Nephron progenitor cell (in vitro differentiated cells): ENCODE results near the gene EXOC7.

Experiments used
- DNase-seq: peaks from one replicate; pipeline ENCODE4 v3.0.0; 2021
- H3K27ac Mint-ChIP-seq: 2 replicates; pipeline ENCODE4 v1.8.0; 2021; ENCODE audit warnings: mild to moderate bottlenecking, moderate library complexity, mixed read lengths
- H3K27me3 Mint-ChIP-seq: 2 replicates; pipeline ENCODE4 v1.8.0; 2021; ENCODE audit warnings: mild to moderate bottlenecking, low read depth, mixed read lengths; ENCODE audit not compliant: poor library complexity
- H3K36me3 Mint-ChIP-seq: 2 replicates; pipeline ENCODE4 v1.8.0; 2021; ENCODE audit warnings: low read depth, mixed read lengths
- H3K4me1 Mint-ChIP-seq: 2 replicates; pipeline ENCODE4 v1.8.0; 2021; ENCODE audit warnings: mixed read lengths
- H3K4me3 Mint-ChIP-seq: 2 replicates; pipeline ENCODE4 v1.8.0; 2021; ENCODE audit warnings: mild to moderate bottlenecking, moderate library complexity, mixed read lengths
- H3K9me3 Mint-ChIP-seq: 2 replicates; pipeline ENCODE4 v1.8.0; 2021; ENCODE audit warnings: mild to moderate bottlenecking, moderate library complexity, mixed read lengths
- TF ChIP-seq, protein P1 (sequence below): fragments of 200-600 bp; sonication (generic); IDR thresholded peaks from 2 replicates; pipeline ENCODE4 v1.5.0; 2021; ENCODE audit warnings: antibody characterized with exemption

The EXOC7 gene

DNA sequence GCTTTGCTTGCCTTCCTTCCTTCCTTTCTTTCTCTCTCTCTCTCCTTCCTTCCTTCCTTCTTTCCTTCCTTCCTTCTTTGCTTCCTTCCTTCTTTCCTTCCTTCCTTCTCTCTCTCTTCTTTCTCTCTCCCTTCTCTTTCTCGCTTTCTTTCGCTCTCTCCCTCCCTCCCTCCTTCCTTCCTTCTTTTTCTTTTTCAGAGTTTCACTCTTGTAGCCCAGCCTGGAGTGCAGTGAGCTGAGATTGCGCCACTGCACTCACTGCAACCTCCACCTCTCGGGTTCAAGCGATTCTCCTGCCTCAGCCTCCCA is 19.6 kb upstream of the EXOC7 start:
- TF ChIP-seq, protein P1, sequence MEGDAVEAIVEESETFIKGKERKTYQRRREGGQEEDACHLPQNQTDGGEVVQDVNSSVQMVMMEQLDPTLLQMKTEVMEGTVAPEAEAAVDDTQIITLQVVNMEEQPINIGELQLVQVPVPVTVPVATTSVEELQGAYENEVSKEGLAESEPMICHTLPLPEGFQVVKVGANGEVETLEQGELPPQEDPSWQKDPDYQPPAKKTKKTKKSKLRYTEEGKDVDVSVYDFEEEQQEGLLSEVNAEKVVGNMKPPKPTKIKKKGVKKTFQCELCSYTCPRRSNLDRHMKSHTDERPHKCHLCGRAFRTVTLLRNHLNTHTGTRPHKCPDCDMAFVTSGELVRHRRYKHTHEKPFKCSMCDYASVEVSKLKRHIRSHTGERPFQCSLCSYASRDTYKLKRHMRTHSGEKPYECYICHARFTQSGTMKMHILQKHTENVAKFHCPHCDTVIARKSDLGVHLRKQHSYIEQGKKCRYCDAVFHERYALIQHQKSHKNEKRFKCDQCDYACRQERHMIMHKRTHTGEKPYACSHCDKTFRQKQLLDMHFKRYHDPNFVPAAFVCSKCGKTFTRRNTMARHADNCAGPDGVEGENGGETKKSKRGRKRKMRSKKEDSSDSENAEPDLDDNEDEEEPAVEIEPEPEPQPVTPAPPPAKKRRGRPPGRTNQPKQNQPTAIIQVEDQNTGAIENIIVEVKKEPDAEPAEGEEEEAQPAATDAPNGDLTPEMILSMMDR: no peak
- H3K9me3 Mint-ChIP-seq: no peaks in the 10 kb centered on the region
- peaks cover 38% of the 10 kb centered on the region for H3K27me3 Mint-ChIP-seq
- peaks cover 33% of the 10 kb centered on the region for H3K4me1 Mint-ChIP-seq
- H3K36me3 Mint-ChIP-seq: no peaks in the 10 kb centered on the region
- H3K4me3 Mint-ChIP-seq: no peak overlapping the region
- no peak for DNase-seq
- no peak overlapping the region for H3K27ac Mint-ChIP-seq

DNA sequence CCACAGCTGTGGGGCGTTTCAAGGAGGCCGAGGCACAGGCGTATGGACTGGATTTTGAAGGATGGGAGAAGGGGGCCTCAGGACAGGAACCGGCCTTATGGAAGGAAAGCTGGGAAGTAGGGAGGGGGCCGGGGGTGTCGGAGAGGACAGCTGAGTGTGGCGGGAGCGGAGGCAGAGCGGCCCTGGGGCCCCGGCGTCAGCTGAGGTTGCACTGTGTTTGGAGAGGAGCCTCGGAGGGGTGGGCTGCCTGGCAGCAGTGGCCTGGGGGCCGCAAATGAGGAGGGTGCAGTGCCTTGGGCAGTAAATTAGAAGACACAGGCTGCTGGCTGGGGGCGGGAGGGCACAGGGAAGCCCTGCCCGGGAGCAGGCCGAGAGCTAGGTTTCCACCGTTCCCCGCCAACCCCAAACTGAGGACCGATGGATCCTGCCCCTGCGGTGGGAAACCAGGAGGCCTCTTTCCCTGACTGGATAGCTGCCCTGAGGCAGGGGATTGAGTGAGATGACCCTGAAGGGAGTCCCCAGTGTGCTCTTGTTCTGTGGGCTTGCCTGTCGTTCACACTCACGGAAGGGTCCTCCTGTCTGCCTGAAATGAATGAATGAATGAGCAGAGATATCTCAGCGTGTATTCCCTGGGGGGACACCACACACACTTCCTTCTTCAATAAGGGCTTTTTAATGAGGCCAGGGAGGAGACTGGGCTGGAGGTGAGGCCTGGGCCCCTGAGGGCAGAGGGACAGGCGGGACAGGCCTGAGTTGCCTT is 19.0 kb upstream of the EXOC7 start:
- DNase-seq: no peak
- Mint-ChIP-seq H3K4me1 (peaks cover 33% of the 10 kb centered on the region), H3K27ac (no peak overlapping the region)

DNA sequence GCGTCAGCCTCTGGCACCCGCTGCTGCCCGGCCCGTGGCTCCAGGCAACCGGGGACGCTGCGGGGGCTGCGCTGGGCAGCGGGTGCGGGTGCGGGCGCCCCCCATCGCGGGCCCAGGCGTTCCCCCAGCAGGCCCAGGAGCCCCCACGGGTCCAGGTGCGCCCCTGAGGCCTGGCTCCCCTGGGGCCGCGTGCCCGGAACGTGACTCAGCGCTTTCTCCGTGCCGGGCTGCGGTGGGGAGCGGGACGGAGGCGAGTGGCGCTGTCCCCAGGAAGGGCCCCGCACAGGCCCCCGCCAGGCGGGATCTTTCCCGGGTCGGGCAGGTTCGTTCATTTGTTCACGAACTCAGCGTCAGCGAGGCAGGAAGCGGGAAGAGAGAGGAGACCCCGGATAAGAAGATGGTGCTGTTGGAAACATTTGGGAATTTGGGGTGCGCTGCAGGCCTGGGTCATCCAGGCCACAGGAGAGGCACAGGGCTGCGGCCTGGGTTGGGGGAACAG is 18.4 kb upstream of the EXOC7 start:
- Mint-ChIP-seq H3K4me3 (no peak overlapping the region), H3K27me3 (peaks cover 29% of the 10 kb centered on the region), H3K27ac (no peak overlapping the region), H3K4me1 (peaks cover 33% of the 10 kb centered on the region), H3K36me3 (no peaks in the 10 kb centered on the region), H3K9me3 (no peaks in the 10 kb centered on the region)
- TF ChIP-seq, protein P1: no peak
- no peak for DNase-seq

More for the DNA sequence above, 19.0 kb upstream of the EXOC7 start:
- H3K4me3 Mint-ChIP-seq: no peak overlapping the region
- peaks cover 35% of the 10 kb centered on the region for H3K27me3 Mint-ChIP-seq
- no peaks in the 10 kb centered on the region for H3K36me3 Mint-ChIP-seq
- H3K9me3 Mint-ChIP-seq: no peaks in the 10 kb centered on the region
- TF ChIP-seq, protein P1: no peak

DNA sequence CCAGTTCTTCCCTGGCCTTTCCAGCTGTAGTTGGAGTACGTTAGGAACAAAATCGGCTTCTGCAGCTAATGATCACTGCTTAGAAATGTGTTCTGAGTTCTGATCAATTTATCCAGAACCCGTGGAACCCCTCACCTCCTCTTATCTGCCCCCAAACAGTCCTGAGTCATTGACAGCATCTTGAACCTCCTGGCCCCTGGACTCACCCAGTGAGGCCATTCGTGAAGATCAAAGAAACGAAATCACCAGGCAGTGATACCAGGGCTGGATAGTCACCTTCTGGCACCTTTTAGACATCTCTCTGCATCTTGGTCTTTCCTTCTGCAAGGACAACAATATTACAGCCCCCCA is 17.0 kb upstream of the EXOC7 start:
- H3K4me1 Mint-ChIP-seq: peaks cover 33% of the 10 kb centered on the region
- H3K27ac Mint-ChIP-seq: no peak overlapping the region
- H3K36me3 Mint-ChIP-seq: no peaks in the 10 kb centered on the region
- H3K9me3 Mint-ChIP-seq: no peaks in the 10 kb centered on the region
- peaks cover 19% of the 10 kb centered on the region for H3K27me3 Mint-ChIP-seq
- DNase-seq: no peak
- TF ChIP-seq, protein P1: no peak
- no peak overlapping the region for H3K4me3 Mint-ChIP-seq

DNA sequence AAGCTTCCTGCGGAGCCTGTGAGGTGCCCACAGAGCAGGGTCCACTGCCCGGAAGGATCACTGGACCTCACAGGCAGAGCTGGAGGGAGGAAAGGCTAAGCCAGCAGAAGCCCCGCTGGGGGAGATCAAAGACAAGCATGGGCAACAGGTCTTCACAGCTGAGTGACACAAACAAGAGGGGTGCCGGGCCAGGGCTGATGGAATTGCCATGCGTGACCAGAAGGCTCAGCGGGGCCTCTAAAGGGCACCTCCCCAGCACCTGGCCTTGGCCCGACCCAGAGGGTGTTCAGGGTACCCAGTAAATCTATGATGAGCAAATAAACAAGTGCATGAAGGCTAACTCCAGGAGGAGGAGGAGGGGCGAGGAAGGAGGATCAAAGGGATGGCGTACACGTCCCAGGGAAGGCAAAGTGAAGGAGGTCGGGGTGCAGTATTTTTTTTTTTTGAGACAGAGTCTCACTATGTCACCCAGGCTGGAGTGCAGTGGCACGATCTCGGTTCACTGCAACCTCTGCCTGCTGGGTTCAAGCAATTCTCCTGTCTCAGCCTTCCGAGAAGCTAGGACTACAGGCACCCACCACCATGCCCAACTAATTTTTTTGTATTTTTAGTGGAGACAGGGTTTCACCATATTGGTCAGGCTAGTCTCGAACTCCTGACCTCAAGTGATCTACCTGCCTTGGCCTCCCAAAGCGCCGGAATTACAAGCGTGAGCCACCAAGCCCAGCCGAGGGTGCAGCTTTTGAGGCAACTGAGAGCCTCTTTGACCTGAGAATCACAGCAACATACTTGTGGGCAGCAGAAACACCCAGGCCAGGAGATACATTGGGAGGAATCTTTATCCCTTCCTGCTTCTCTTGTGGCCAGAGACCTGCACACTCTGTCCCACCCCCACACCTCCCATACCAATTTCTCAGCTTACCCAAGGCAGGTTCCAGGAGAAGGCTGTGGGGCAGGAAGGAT is 16.1 kb upstream of the EXOC7 start:
- H3K4me1 Mint-ChIP-seq: peaks cover 33% of the 10 kb centered on the region
- H3K36me3 Mint-ChIP-seq: no peaks in the 10 kb centered on the region
- H3K9me3 Mint-ChIP-seq: no peaks in the 10 kb centered on the region
- no peak overlapping the region for H3K4me3 Mint-ChIP-seq
- H3K27me3 Mint-ChIP-seq: peaks cover 19% of the 10 kb centered on the region
- TF ChIP-seq, protein P1: no peak
- DNase-seq: no peak
- no peak overlapping the region for H3K27ac Mint-ChIP-seq
